HG02884 (cell line): ENCODE data around the gene DENND5B.
"Not testable (repeated sequence)": the region's sequence is repeated elsewhere in the genome, so short reads cannot be mapped to it uniquely, and the experiment has no call there.

Experiments used
- ATAC-seq: cut with Tn5 transposase; IDR thresholded peaks from one replicate; pipeline ENCODE4 v1.9.1; 2021; ENCODE audit warnings: mild to moderate bottlenecking, moderate library complexity; ENCODE audit not compliant: unreplicated experiment

Gene DENND5B

DNA sequence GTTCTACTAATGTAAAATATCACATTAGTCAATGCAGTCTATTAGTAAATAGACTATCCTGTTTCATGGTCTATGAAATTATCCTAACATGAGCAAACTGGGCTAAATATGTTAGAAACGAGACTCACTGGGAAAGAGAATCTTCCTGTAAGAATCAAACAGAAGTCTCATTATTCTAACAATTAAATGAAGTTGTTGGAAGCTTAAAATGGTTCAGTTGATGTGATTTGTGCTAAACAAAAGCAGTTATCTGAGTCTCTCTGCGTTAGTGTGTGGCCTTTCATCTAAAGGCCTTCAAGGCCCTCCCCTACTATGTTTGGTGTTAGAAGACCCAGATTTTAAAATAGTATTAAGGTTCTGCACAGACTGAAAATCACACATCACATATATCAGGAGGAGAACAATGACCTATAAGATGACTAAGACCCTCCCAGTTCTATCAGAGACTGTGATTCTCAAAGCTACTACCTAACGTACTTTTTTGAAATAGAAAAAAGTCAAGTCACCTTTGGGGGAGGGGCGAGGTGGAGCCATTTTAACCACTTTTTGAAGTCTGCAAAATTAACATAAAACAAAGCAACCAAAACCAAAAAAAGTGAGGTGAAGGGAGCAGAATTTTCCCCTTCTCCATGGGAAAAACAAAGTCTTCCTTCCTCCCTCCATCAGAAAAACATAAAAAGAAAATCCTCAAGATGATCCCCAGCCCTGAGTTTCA is 82.3 kb downstream of the DENND5B start:
- ATAC-seq, result no peak

DNA sequence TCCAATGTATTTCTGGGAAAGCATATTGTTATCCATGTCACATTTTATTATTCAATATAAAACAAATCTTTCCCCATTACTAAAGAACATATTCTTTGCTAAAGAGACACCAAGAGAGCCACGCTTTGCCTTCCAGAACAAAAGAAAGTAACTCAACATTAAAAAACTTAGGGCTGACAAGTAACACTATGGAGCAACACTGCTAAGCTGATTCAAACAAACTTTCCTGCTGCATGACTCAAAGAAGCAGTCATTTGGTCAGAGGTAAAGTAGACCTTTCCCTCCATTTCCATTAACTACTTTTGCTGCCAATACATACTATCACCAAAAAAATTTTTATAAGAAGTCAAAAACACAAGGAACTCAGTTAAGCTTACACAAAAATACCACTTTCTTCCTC is 83.0 kb downstream of the DENND5B start:
- ATAC-seq, result no peak

DNA sequence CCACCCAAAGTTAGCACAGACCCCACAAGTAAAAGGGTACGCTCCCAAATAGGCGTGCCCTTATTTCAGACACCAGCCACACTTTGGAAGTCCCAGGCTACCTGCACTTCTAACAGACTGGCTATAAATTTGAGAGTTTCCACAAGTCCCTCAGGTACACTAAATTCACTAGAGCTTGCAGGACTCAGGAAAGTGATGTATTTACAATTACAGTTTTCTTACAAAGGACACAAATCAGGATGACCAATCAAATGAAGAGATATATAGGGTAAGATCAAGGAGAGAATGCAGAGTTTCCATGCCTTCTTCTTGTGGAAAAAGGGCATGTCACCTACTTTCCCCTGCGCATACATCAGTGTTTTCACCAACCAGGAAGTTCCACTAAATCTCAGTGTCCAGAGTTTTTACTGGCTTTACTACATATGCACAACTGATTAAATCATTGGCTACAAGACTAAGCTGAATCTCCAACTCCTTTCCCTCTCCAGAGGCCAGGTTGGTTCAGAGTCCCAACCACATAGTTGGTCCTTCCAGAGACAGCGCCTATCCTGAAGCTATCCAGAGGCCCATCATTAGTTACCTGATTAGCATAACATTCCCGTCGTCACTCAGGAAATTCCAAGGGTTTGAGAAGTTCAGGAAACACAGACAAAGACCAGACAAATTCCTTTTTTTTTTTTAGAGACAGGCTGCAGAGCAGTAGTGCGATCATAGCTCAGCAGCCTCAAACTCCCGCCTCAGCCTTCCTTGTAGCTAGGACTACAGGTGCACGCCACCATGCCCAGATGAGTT is 84.2 kb downstream of the DENND5B start:
- ATAC-seq, result no peak

DNA sequence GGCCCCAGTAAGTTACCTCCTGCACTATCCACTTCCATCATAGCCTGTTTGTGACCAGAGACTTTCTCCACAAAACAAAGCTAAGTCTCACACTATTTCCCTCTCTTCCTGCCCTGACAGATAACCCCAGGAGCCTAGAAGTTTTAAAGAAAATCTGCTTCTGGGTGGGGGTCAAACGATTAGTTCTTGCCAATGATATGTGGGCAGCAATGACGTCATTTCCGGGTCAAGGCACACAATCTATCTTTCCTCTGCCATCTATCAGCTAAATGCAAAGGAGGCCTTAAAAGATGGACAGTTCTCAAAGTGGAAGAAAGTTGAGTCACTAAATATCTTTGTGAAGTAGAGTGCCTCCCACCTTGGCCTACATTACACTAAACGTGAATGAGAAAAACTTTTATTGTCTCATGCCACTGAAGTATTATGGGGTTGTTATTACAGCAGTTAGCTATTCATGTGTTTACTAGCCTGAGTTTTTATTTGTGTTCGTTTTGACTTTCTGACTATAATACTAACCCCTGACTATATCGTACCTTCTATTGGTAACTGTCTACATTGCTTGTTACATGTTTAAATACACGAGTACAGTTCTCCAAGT is 86.2 kb downstream of the DENND5B start:
- ATAC-seq, result no peak

GRCh38 chr12:31501014-31501413 is 89.9 kb downstream of the DENND5B start:
- not testable (repeated sequence) for ATAC-seq

DNA sequence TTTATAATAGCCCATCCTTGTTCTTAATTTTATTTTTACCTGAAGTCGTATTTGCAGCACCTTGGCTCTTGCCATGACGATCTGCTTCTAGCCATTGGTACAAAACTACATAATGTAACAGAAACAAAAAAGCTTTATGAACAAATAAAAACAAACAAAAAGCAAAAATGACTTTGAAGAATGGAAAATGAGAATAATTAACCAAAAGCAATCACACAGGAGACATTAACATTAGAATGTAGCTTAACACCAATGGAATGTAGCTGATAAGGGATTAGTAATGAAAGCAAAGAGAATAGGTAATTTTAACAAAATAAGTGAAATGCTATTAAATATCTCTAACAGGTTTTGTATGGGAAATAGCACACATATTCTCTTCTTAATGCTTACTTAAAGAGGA is 91.4 kb downstream of the DENND5B start:
- ATAC-seq, result no peak

GRCh38 chr12:31498424-31498823 is 92.5 kb downstream of the DENND5B start:
- ATAC-seq, result no peak

DNA sequence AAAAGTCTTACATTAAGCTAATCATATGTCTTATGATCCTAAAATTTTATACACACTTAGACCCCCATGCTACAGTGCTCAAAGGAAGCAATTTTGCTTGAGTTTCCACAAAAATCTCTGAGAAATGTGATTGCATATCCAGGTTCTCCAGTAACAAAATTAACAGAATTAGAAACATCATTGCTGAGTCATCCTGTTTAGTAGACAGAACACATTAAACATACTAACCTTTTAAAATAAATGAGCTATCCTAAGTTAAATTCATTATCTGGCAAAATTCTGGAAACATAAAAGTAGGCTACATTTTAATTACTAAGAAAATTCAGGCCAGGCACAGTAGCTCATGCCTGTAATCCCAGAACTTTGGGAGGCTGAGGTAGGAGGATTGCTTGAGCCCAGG is 94.7 kb downstream of the DENND5B start:
- no peak for ATAC-seq

DNA sequence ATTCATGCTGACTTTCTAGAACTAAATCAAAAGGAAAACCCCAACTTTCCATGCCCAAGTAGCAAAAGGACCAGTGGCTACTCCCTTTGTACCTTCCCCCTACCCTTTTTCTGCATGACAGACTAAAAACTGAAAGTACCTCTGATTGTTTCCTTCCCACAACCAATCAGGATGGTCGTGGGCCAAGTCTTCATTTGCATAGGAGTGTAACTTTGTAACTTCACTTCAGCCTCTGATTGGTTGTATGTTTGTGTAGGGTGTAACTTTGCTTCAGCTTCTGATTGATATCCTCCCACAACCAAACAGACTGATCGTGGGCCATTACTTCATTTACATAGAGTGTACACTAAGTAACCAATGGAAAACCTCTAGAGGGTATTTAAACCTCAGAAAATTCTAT is 96.5 kb downstream of the DENND5B start:
- no peak for ATAC-seq

- no peak for ATAC-seq
Measured at GRCh38 chr12:31492599-31493196, 98.2 kb downstream of the DENND5B start.

- ATAC-seq, result no peak
Measured at GRCh38 chr12:31491841-31492598, 98.9 kb downstream of the DENND5B start.

DNA sequence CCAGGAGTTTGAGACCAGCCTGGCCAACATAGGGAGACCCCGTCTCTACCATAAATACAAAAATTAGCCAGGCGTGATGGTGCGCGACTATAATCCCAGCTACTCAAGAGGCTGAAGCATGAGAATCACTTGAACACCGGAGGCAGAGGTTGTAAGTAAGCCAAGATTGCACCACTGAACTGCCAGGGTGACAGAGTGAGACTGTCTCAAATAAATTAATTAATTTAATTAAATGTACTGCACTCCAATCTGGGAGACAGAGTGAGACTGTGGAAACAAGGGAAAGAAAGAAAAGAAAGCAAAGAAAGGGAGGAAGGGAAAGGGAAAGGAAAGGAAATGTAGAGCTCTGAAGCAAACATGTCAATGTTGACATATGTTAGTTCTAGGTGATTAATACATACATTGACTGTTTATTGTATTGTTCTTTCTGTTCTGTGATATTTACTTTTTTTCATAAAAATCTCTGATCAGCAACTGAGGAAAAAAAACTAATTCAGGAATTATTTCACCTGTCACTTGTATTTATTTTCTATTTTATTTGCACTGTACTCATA is 99.6 kb downstream of the DENND5B start:
- ATAC-seq, result no peak

- no peak for ATAC-seq
Measured at GRCh38 chr12:31488737-31489338, 102.1 kb downstream of the DENND5B start.

DNA sequence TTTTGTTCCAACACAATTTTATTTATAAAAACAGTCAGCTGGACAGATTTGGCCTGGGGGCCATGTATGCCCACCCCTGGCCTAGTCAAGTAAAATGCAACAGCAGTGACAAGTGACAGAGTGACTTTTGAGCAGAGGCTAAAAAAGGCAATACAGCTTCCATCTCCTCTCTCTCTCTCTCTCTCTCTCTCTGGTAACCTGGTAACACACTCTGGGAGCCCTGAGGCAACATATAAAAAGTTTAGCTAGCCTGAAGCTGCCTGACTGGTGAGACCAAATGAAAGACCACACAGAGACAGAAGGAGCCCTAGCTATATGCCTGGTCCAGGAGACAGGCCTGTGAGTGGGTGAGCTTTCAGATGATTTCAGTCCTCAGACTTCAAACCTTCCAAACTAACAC is 105.4 kb downstream of the DENND5B start:
- no peak for ATAC-seq

GRCh38 chr12:31482816-31483215 is 108.1 kb downstream of the DENND5B start:
- ATAC-seq, result no peak

GRCh38 chr12:31481415-31481814 is 109.5 kb downstream of the DENND5B start:
- ATAC-seq, result no peak

GRCh38 chr12:31479516-31480210 is 111.3 kb downstream of the DENND5B start:
- peak; percentile 45 for ATAC-seq

DNA sequence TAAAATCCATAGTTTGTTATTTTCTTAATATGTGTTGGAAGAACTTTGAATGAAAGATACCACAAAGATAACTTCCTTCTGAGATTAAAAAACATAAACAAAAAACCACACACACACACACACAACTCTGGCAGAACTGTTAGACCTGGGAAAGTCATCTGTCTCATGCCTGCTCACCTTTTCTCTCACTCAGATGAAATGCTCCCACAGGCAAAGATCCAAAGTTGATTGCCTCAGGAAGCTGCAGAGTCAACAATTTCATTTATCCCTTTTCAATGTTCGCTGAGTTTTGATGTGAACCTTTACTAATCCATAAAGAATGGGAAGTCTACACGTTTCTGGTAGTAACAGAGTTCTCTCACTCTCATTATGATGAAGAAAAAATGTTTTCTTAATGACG is 112.0 kb downstream of the DENND5B start:
- no peak for ATAC-seq

GRCh38 chr12:31478425-31478824 is 112.5 kb downstream of the DENND5B start:
- no peak for ATAC-seq

DNA sequence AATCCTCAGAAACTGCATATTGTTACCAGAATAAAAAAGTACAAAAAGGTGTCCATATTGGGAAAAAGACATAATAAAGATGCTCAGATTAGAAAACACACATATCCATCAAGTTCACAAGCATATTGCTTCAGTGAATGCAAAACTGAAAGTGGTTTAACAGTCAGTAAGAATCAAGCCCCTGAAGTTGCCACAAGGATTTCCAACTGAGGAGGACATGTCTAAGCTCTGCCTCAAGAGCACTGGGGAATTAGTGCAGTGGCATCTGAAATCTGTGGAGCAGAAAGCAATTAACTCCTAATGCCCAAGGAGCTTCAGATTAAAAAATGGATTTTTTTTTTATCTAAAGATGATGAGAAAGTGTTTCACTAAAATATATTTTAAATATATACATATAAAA is 113.2 kb downstream of the DENND5B start:
- ATAC-seq, result peak; percentile 58
